Measurements from ENCODE around the gene TENM3.

TENM3 gene

DNA sequence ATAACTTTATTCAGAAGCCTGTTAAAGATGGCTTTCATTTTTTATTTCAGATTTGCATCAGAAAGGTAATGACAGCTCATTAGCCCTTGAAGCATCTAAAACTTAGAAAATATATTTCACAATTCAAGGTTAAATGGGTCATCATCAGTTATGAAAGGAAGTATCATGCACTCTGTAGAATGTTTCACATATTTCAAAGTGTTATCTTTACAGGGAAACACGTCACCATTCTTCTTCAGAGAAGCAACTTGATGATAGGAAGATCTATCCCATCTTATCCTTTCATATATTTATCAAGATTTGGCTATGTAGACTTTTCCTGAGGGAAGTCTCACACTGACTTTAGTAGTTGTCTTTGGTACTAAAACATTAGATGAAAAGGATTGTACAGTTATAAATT, 277.8 kb downstream of the TENM3 start:
- DNase-seq (ENCODE audit: low read depth) = peak; percentile 33

DNA sequence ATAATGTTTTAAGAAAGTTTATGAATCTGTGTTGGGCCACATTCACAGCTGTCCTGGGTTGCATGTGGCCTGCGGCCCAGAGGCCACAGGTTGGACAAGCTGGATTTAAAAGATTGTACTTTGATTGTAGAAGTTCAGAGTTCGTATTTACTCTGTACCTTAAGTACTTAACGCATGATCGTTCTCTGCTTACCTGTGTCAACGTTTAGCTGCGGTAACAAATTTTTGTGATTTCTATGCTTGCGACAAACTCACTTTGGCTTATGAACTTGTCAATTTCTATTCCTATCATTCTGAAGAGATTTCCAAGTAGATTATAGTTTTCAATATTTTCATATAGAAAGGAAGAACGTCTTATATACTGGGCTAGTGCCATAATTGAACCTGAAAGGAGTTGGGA, 285.6 kb downstream of the TENM3 start:
- no peak for DNase-seq (ENCODE audit: low read depth)

- DNase-seq (ENCODE audit: low read depth) = no peak
These were observed 287.2 kb downstream of the TENM3 start for GRCh38 chr4:182530451-182530850.

GRCh38 chr4:182531555-182532162, 288.5 kb downstream of the TENM3 start:
- DNase-seq (ENCODE audit: low read depth) = peak; percentile 43

- no peak for DNase-seq (ENCODE audit: low read depth)
These were observed 289.2 kb downstream of the TENM3 start for GRCh38 chr4:182532441-182532840.

DNA sequence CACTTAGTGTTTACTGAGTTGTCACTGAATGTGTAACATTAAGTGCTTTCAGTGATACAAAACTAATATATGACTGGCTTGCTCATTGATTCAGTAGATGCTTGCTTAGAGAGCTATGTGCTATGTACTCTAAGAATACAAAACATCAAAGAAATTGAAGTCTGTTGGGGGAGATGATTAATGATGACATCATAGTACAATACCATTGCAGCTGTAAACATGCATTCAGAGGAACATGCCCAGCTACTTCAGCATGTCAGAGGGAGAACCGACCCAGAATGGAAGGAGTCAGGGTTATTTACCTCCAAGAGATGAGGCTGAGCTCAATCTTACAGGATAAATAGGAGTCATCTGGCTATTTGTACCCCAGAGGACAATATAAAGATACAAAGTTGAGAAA, 290.8 kb downstream of the TENM3 start:
- DNase-seq (ENCODE audit: low read depth) = peak; percentile 85

GRCh38 chr4:182536221-182536811, 293.1 kb downstream of the TENM3 start:
- DNase-seq (ENCODE audit: low read depth) = no peak

DNA sequence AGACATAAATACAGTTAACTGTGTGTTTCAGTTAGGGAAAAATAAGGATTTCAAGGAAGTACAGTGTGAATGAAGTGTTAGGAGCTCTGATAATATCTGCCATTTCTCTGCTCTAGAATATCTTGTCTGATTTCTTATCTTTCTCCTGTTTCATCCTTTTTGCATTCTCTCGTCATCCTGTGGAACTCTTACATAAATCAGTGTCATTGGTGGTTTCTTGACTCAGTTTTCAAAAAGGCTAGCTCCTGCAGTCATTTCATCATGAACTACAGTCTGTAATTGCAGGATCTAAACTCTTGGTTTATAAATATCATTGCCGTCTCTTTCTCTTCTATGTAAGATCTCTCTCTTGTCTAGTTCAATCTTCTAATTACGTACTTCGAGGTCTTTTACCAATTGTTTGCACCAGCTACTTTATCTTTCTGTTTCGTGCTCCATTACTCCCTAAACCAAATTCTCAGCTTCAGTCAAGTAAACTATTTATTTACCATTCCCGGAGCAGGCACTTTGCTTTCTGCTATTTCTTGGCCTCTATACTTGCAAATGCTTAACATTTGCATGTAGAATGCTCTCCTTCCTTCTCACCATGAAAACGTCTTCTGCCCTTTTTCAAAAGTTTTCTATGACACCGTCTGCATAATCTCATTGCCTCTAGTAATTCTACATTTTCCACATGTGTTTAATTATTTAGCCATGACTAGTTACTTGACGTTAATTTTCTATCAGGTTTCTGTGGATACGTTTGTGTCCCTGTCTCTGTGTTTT, 294.0 kb downstream of the TENM3 start:
- DNase-seq (ENCODE audit: low read depth) = no peak

- no peak for DNase-seq (ENCODE audit: low read depth)
These were observed 294.8 kb downstream of the TENM3 start for GRCh38 chr4:182538031-182538430.

DNA sequence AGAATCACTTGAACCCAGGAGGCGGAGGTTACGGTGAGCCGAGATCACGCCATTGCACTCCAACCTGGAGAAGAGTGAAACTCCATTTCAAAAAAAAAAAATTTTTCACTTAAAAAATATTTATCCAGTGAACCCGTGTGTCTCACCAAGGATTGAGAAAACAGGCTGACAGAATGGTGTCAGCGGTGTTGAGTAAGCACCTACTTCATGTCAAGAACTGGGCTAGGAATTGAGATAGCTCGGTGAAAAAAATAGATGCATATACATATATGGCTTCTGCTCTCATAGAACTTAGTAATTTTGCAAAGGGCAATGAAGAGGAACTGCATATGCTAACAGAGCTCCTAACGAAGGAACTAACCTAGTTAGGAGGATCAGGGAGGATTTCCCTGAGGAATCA, 297.3 kb downstream of the TENM3 start:
- no peak for DNase-seq (ENCODE audit: low read depth)

DNA sequence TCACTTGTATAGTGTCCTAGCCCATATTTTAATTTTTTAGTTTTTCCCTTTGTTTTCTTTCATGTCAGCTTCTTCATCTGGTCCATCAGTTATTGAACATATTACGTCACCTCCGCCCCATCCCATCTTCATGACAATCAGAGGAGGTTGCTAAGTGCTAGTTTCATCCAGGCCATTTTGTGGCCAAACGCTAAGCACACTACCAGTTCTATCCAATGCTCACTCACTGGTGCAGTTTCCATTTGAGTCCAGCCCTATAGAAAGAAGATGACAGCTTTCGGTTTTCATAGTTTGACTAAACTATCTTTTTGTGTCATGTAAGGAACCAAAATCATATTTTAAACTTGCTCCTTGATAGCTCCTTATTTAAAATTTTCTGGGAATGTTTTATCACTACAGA, 304.2 kb downstream of the TENM3 start:
- no peak for DNase-seq (ENCODE audit: low read depth)

GRCh38 chr4:182548156-182548555, 305.0 kb downstream of the TENM3 start:
- DNase-seq (ENCODE audit: low read depth) = no peak

DNA sequence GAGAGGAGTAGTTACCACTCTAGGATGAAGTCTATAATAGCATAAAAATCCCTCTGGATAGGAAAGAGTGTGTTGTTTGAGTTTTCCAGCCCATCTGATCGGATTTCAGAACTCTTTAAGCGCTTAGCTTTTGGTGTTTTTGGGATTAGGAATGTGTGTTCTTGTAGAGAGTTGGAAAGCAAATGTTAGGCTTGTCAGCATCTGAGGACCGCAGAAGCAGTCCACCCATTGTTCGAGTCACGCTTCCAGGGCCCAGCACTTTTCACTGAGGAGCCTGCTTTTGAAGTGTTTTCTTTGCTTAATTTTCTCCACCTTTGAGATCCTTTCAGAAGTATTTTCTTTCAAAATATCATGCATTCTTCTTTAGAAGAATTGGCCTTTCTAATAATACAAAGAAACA, 306.2 kb downstream of the TENM3 start:
- no peak for DNase-seq (ENCODE audit: low read depth)

GRCh38 chr4:182552948-182553347, 309.7 kb downstream of the TENM3 start:
- DNase-seq (ENCODE audit: low read depth) = no peak

DNA sequence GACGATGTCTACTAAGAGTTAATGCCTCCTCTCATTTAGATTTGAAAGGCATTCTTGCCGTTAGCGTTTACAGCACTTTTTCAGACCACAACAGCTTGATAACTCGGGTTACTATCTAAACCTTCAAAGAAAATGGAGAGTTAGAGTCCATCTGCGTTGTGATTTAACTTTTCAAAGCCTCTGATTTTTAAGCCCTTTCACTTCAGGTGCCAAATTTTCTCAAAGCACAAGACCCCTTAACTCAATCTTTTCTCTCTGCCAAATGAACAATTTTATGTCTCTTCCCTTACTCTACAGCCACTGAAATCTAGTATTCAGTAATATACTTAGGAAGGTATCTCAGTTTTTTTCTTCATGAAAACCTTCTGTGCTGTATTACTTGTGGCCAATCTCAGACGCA, 310.5 kb downstream of the TENM3 start:
- DNase-seq (ENCODE audit: low read depth) = no peak

DNA sequence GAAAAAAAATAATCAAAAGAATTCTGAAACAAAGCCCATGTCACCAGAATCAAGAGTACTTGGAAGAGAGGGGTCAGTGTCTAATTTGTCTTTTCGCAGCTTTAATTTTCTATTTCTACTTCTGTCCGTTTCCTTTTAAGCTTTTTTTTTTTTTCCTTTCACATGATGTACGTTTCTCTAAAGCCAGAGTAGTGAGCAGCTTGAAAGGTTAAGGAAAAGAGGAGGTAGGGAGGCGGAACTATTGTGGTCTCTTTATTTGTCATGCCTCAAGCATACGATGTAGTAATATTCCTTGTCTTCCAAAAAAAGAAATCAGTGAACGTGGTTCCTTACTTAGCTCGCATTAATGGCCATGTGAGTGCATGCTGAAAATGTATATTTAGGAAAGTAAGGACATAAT, 311.5 kb downstream of the TENM3 start:
- no peak for DNase-seq (ENCODE audit: low read depth)

GRCh38 chr4:182555997-182556418, 312.8 kb downstream of the TENM3 start:
- peak; percentile 92 for DNase-seq (ENCODE audit: low read depth)

- DNase-seq (ENCODE audit: low read depth) = peak; percentile 16
These were observed 313.4 kb downstream of the TENM3 start for GRCh38 chr4:182556580-182556979.

GRCh38 chr4:182560358-182560757, 317.2 kb downstream of the TENM3 start:
- peak; percentile 37 for DNase-seq (ENCODE audit: low read depth)

GRCh38 chr4:182562350-182562749, 319.1 kb downstream of the TENM3 start:
- DNase-seq (ENCODE audit: low read depth) = no peak

GRCh38 chr4:182564724-182565369, 321.6 kb downstream of the TENM3 start:
- no peak for DNase-seq (ENCODE audit: low read depth)

GRCh38 chr4:182567119-182567518, 323.9 kb downstream of the TENM3 start:
- DNase-seq (ENCODE audit: low read depth) = no peak

GRCh38 chr4:182569561-182569960, 326.4 kb downstream of the TENM3 start:
- DNase-seq (ENCODE audit: low read depth) = no peak

All from iris pigment epithelial cell (primary cell).